GM12875 (cell line): Measurements from ENCODE around the gene SEMA7A.

Source experiments
- H3K4me3 ChIP-seq: one replicate; pipeline ENCODE4 v1.5.1; 2011; ENCODE audit warnings: low read depth, low read length, control low read depth
- CTCF ChIP-seq: IDR thresholded peaks from 2 replicates; pipeline ENCODE4 v1.5.1; 2011; ENCODE audit warnings: low read depth, mild to moderate bottlenecking, control low read depth, inconsistent platforms, low read length, moderate library complexity, borderline replicate concordance; ENCODE audit not compliant: insufficient read depth

SEMA7A gene

GRCh38 chr15:74396146-74396438 lies 37.7 kb downstream of the SEMA7A start:
- peak overlapping the region; percentile 14 for H3K4me3 ChIP-seq

GRCh38 chr15:74395319-74396145 lies 38.2 kb downstream of the SEMA7A start:
- H3K4me3 ChIP-seq = no peak overlapping the region
- TF ChIP-seq CTCF = no peak

More at GRCh38 chr15:74396146-74396438, 37.7 kb downstream of the SEMA7A start:
- no peak for TF ChIP-seq CTCF

- H3K4me3 ChIP-seq = no peak overlapping the region
- TF ChIP-seq CTCF = no peak
Measured at GRCh38 chr15:74394090-74394846, 39.5 kb downstream of the SEMA7A start.

- no peak for TF ChIP-seq CTCF
- H3K4me3 ChIP-seq = no peak overlapping the region
Measured at GRCh38 chr15:74393423-74393822, 40.3 kb downstream of the SEMA7A start.

- no peak overlapping the region for H3K4me3 ChIP-seq
- TF ChIP-seq CTCF = no peak
Measured at GRCh38 chr15:74392902-74393301, 40.9 kb downstream of the SEMA7A start.

- H3K4me3 ChIP-seq = no peak overlapping the region
- TF ChIP-seq CTCF = no peak
Measured at GRCh38 chr15:74392451-74392830, 41.3 kb downstream of the SEMA7A start.
